Astrocyte of the spinal cord (primary cell): ENCODE measurements around the gene STYK1.

ENCODE experiments used
- DNase-seq: peaks from one replicate; pipeline ENCODE4 v3.0.0; 2011; ENCODE audit warnings: low read depth, low spot score
- H3K4me3 ChIP-seq: 2 replicates; pipeline ENCODE4 v1.5.1; 2011; ENCODE audit warnings: low read depth, mild to moderate bottlenecking, low read length, moderate library complexity
- CTCF ChIP-seq: IDR thresholded peaks from 2 replicates; pipeline ENCODE4 v1.5.1; 2012; ENCODE audit warnings: low read depth, mild to moderate bottlenecking, low read length, inconsistent platforms
- in situ Hi-C: cut with HindIII; loops from 2 replicates; pipeline ENCODE4 v1.10.0; 2017; ENCODE audit warnings: low sequenced_read_pairs

Gene STYK1

GRCh38 chr12:10634427-10634826, 39.4 kb downstream of the STYK1 start:
- in situ Hi-C loops = no loop called here
- H3K4me3 ChIP-seq = no peak overlapping the region
- no peak for TF ChIP-seq CTCF
- peak; percentile 28 for DNase-seq

GRCh38 chr12:10633541-10633940, 40.3 kb downstream of the STYK1 start:
- in situ Hi-C loops = no loop called here
- H3K4me3 ChIP-seq = no peak overlapping the region
- DNase-seq = no peak
- no peak for TF ChIP-seq CTCF

- H3K4me3 ChIP-seq = no peak overlapping the region
- in situ Hi-C loops = no loop called here
- DNase-seq = no peak
- TF ChIP-seq CTCF = no peak
These were observed 41.6 kb downstream of the STYK1 start for GRCh38 chr12:10632226-10632625.

- TF ChIP-seq CTCF = no peak
- in situ Hi-C loops = no loop called here
- DNase-seq = no peak
These were observed 49.2 kb downstream of the STYK1 start for GRCh38 chr12:10624605-10625004.

GRCh38 chr12:10623131-10623530, 50.7 kb downstream of the STYK1 start:
- no peak for DNase-seq
- no peak for TF ChIP-seq CTCF
- in situ Hi-C loops = no loop called here
- no peak overlapping the region for H3K4me3 ChIP-seq

More at GRCh38 chr12:10624605-10625004, 49.2 kb downstream of the STYK1 start:
- H3K4me3 ChIP-seq = no peak overlapping the region

GRCh38 chr12:10621278-10621677, 52.6 kb downstream of the STYK1 start:
- no peak for TF ChIP-seq CTCF
- DNase-seq = no peak

More at GRCh38 chr12:10621278-10621677, 52.6 kb downstream of the STYK1 start:
- H3K4me3 ChIP-seq = no peak overlapping the region
- in situ Hi-C loops = no loop called here
